WERI-Rb-1 (cell line): ENCODE data around the gene ARHGAP26.

Experiments
- DNase-seq: peaks from one replicate; pipeline ENCODE4 v3.0.0-alpha.2; 2020
- H3K27ac ChIP-seq: fragments of 250-450 bp; sonication (Bioruptor Pico); 2 replicates; pipeline ENCODE4 v1.5.1; 2020; ENCODE audit warnings: mild to moderate bottlenecking, moderate library complexity
- H3K27me3 ChIP-seq: fragments of 250-450 bp; sonication (Bioruptor Pico); 2 replicates; pipeline ENCODE4 v1.5.1; 2021; ENCODE audit warnings: mild to moderate bottlenecking, low read depth, moderate library complexity; ENCODE audit not compliant: insufficient read depth, severe bottlenecking
- H3K36me3 ChIP-seq: fragments of 250-450 bp; sonication (Bioruptor Pico); 2 replicates; pipeline ENCODE4 v1.5.1; 2020; ENCODE audit warnings: mild to moderate bottlenecking, moderate library complexity
- H3K4me3 ChIP-seq: 2 replicates; pipeline ENCODE4 v1.5.1; 2011; ENCODE audit warnings: low read depth, mild to moderate bottlenecking, control low read depth, low read length
- H3K9me3 ChIP-seq: fragments of 250-450 bp; sonication (Bioruptor Pico); 2 replicates; pipeline ENCODE4 v1.5.1; 2021; ENCODE audit warnings: mild to moderate bottlenecking, moderate library complexity; ENCODE audit not compliant: severe bottlenecking
- TF ChIP-seq, protein P1 (sequence below): IDR thresholded peaks from 2 replicates; pipeline ENCODE4 v1.5.1; 2011; ENCODE audit warnings: low read depth, mild to moderate bottlenecking, control low read depth, inconsistent platforms, low read length

The ARHGAP26 gene

GRCh38 chr5:143192191-143192900 lies 422.2 kb downstream of the ARHGAP26 start:
- H3K27me3 ChIP-seq: no peaks in the 10 kb centered on the region
- no peak for DNase-seq
- H3K27ac ChIP-seq: no peak overlapping the region
- TF ChIP-seq, protein P1, sequence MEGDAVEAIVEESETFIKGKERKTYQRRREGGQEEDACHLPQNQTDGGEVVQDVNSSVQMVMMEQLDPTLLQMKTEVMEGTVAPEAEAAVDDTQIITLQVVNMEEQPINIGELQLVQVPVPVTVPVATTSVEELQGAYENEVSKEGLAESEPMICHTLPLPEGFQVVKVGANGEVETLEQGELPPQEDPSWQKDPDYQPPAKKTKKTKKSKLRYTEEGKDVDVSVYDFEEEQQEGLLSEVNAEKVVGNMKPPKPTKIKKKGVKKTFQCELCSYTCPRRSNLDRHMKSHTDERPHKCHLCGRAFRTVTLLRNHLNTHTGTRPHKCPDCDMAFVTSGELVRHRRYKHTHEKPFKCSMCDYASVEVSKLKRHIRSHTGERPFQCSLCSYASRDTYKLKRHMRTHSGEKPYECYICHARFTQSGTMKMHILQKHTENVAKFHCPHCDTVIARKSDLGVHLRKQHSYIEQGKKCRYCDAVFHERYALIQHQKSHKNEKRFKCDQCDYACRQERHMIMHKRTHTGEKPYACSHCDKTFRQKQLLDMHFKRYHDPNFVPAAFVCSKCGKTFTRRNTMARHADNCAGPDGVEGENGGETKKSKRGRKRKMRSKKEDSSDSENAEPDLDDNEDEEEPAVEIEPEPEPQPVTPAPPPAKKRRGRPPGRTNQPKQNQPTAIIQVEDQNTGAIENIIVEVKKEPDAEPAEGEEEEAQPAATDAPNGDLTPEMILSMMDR: no peak
- no peaks in the 10 kb centered on the region for H3K9me3 ChIP-seq
- no peak overlapping the region for H3K4me3 ChIP-seq
- no peaks in the 10 kb centered on the region for H3K36me3 ChIP-seq

GRCh38 chr5:143194206-143194605 lies 424.0 kb downstream of the ARHGAP26 start:
- TF ChIP-seq, protein P1: no peak

DNA sequence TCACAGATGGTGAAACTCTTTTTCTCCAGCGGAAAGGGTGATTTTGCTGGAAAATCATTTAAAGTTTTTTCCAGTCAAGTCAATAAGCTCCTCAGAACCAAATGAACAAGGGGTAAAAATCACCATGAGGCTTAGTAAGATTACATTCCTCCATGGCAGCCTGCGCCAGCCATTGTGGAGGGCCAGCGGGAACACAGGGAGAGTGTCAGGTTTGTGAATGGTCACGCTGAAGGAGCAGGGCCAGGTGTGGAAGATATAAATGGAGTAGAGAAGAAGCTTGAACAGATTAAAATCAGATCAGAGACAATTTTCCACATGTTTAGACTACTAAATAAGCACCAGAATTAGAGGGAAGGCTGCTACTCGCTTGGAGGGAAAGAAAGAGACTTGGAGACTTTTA lies 424.5 kb downstream of the ARHGAP26 start:
- no peak overlapping the region for H3K4me3 ChIP-seq
- no peak for DNase-seq
- H3K27me3 ChIP-seq: no peaks in the 10 kb centered on the region
- no peaks in the 10 kb centered on the region for H3K36me3 ChIP-seq
- no peak overlapping the region for H3K27ac ChIP-seq
- peaks cover 6% of the 10 kb centered on the region for H3K9me3 ChIP-seq
- TF ChIP-seq, protein P1: no peak

More at GRCh38 chr5:143194206-143194605, 424.0 kb downstream of the ARHGAP26 start:
- Histone ChIP-seq H3K27ac (no peak overlapping the region), H3K4me3 (no peak overlapping the region), H3K9me3 (peaks cover 6% of the 10 kb centered on the region), H3K36me3 (no peaks in the 10 kb centered on the region), H3K27me3 (no peaks in the 10 kb centered on the region)
- DNase-seq: no peak

- H3K27ac ChIP-seq: no peak overlapping the region
- H3K4me3 ChIP-seq: no peak overlapping the region
- DNase-seq: no peak
- peaks cover 6% of the 10 kb centered on the region for H3K9me3 ChIP-seq
- no peaks in the 10 kb centered on the region for H3K27me3 ChIP-seq
- TF ChIP-seq, protein P1: no peak
- H3K36me3 ChIP-seq: no peaks in the 10 kb centered on the region
Observed at GRCh38 chr5:143195491-143195890, 425.3 kb downstream of the ARHGAP26 start.

- no peak overlapping the region for H3K27ac ChIP-seq
- DNase-seq: no peak
Observed at GRCh38 chr5:143196601-143197259, 426.6 kb downstream of the ARHGAP26 start.

More at GRCh38 chr5:143196601-143197259, 426.6 kb downstream of the ARHGAP26 start:
- Histone ChIP-seq H3K27me3 (no peaks in the 10 kb centered on the region), H3K36me3 (no peaks in the 10 kb centered on the region), H3K9me3 (peaks cover 6% of the 10 kb centered on the region), H3K4me3 (no peak overlapping the region)
- TF ChIP-seq, protein P1: no peak
